H1 (cell line): ENCODE data around the gene MRPS6. TPM values are rescaled to one million over a fixed set of nuclear protein-coding genes. Genes with fewer than 3 reads are reported as not detected.

Source experiments
- CTCF ChIA-PET: fragments of 300-600 bp; sonication (Branson Sonifier 250); formaldehyde crosslinking; loops from one replicate; lab custom pipeline; 2021; ENCODE audit not compliant: partially characterized antibody; lab: Charles Lee
- POLR2A ChIA-PET: fragments of 300-600 bp; sonication (Branson Sonifier 250); formaldehyde crosslinking; loops from one replicate; lab custom pipeline; 2021; ENCODE audit warnings: inconsistent platforms; ENCODE audit not compliant: partially characterized antibody; lab: Charles Lee
- DNase-seq, 2 experiments: peaks; one replicate each; pipeline versions ENCODE4 v3.0.0 to v3.0.0-alpha.2; 2010 to 2022; ENCODE audit warnings: low spot score in 2 of 2, low read depth in 1 of 2, mixed read lengths in 1 of 2
- FAIRE-seq: peaks from 2 replicates; lab custom pipeline; 2011; peaks lifted over from hg19 to GRCh38; lab: Jason Lieb, UNC
- H2AFZ ChIP-seq: 2 replicates; pipeline ENCODE4 v1.8.1; 2012; ENCODE audit warnings: low read length, inconsistent platforms
- H2AK5ac ChIP-seq: 2 replicates; pipeline ENCODE4 v1.6.1; 2013; ENCODE audit warnings: low read depth, low read length
- H2BK120ac ChIP-seq: replicated peaks from 2 replicates; pipeline ENCODE3; 2013; ENCODE audit warnings: low read depth, low read length, inconsistent platforms
- H2BK12ac ChIP-seq: 2 replicates; pipeline ENCODE4 v1.6.1; 2013; ENCODE audit warnings: low read depth, low read length
- H2BK15ac ChIP-seq: 2 replicates; pipeline ENCODE4 v1.6.1; 2013; ENCODE audit warnings: low read length
- H2BK20ac ChIP-seq: 2 replicates; pipeline ENCODE4 v1.6.1; 2013; ENCODE audit warnings: low read length
- H2BK5ac ChIP-seq: 2 replicates; pipeline ENCODE4 v1.6.1; 2013; ENCODE audit warnings: low read depth, low read length
- H3K14ac ChIP-seq: 2 replicates; pipeline ENCODE4 v1.6.1; 2013; ENCODE audit warnings: inconsistent platforms; ENCODE audit not compliant: insufficient read length
- H3K18ac ChIP-seq: 2 replicates; pipeline ENCODE4 v1.6.1; 2013; ENCODE audit warnings: low read length; ENCODE audit errors: extremely low read depth
- H3K23ac ChIP-seq: 2 replicates; pipeline ENCODE4 v1.6.1; 2013; ENCODE audit warnings: inconsistent platforms; ENCODE audit not compliant: insufficient read length
- H3K23me2 ChIP-seq: 2 replicates; pipeline ENCODE4 v1.6.1; 2013; ENCODE audit warnings: low read depth, low read length
- H3K27ac ChIP-seq: 2 replicates; pipeline ENCODE4 v1.6.1; 2011; ENCODE audit warnings: low read depth, low read length, inconsistent platforms
- H3K27me3 ChIP-seq, 4 experiments: replicated peaks in 1 of 4; 1 replicate in 1 of 4; 2 replicates in 3 of 4; pipeline versions ENCODE4 v1.6.1 to v1.8.1; 2011 to 2013; ENCODE audit warnings: low read length in 3 of 4, mild to moderate bottlenecking in 3 of 4, inconsistent platforms in 2 of 4, mixed read lengths in 2 of 4, moderate library complexity in 1 of 4; ENCODE audit not compliant: control insufficient read depth in 3 of 4, insufficient read depth in 3 of 4; ENCODE audit errors: extremely low read depth in 1 of 4
- H3K36me3 ChIP-seq, 4 experiments: 2 replicates each; pipeline versions ENCODE4 v1.6.1 to v1.8.1; 2011 to 2013; ENCODE audit warnings: mild to moderate bottlenecking in 4 of 4, low read length in 3 of 4, moderate library complexity in 2 of 4, control low read depth in 1 of 4, inconsistent platforms in 1 of 4; ENCODE audit not compliant: insufficient read depth in 4 of 4, control insufficient read depth in 2 of 4
- H3K4ac ChIP-seq: replicated peaks from 2 replicates; pipeline ENCODE3; 2013; ENCODE audit warnings: low read length, low read depth, mixed read lengths, inconsistent platforms; ENCODE audit not compliant: insufficient read length
- H3K4me1 ChIP-seq, 4 experiments: replicated peaks in 1 of 4; 1 replicate in 1 of 4; 2 replicates in 3 of 4; pipeline versions ENCODE4 v1.6.1 to v1.8.1; 2011 to 2013; ENCODE audit warnings: low read length in 3 of 4, inconsistent platforms in 2 of 4, mixed read lengths in 1 of 4; ENCODE audit not compliant: insufficient read depth in 4 of 4, control insufficient read depth in 3 of 4
- H3K4me2 ChIP-seq, 2 experiments: 2 replicates each; pipeline versions ENCODE4 v1.6.1 to v1.8.1; 2011 to 2013; ENCODE audit warnings: low read depth in 2 of 2, low read length in 2 of 2, control low read depth in 1 of 2, inconsistent platforms in 1 of 2, mild to moderate bottlenecking in 1 of 2; ENCODE audit not compliant: insufficient read depth in 1 of 2
- H3K4me3 ChIP-seq, 4 experiments: fragments of 200-600, 300-600 bp in 1 of 4; sonication (generic), shearing (Covaris generic), sonication (Bioruptor Twin) in 1 of 4; 2 replicates each; pipeline versions ENCODE4 v1.5.1 to v1.8.1; 2011 to 2016; ENCODE audit warnings: low read length in 4 of 4, low read depth in 3 of 4, control low read depth in 2 of 4, inconsistent platforms in 2 of 4, mild to moderate bottlenecking in 2 of 4, mixed read lengths in 1 of 4, moderate library complexity in 1 of 4; ENCODE audit not compliant: insufficient read depth in 2 of 4; ENCODE audit errors: extremely low read depth in 1 of 4
- H3K56ac ChIP-seq: replicated peaks from 2 replicates; pipeline ENCODE3; 2013; ENCODE audit warnings: low read depth, mild to moderate bottlenecking, mixed read lengths, low read length, inconsistent platforms; ENCODE audit not compliant: insufficient read length
- H3K79me1 ChIP-seq: 2 replicates; pipeline ENCODE4 v1.6.1; 2013; ENCODE audit warnings: low read depth, low read length, control low read depth
- H3K79me2 ChIP-seq, 2 experiments: 2 replicates each; pipeline versions ENCODE4 v1.6.1 to v1.8.1; 2012 to 2013; ENCODE audit warnings: low read length in 2 of 2, mild to moderate bottlenecking in 2 of 2, inconsistent platforms in 1 of 2; ENCODE audit not compliant: insufficient read depth in 2 of 2, control insufficient read depth in 1 of 2
- H3K9ac ChIP-seq, 4 experiments: replicated peaks in 1 of 4; 1 replicate in 1 of 4; 2 replicates in 3 of 4; pipeline versions ENCODE4 v1.6.1 to v1.8.1; 2011 to 2013; ENCODE audit warnings: low read depth in 3 of 4, low read length in 3 of 4, control low read depth in 2 of 4, mild to moderate bottlenecking in 2 of 4, moderate library complexity in 2 of 4, inconsistent platforms in 1 of 4; ENCODE audit errors: extremely low read depth in 1 of 4
- H3K9me3 ChIP-seq, 2 experiments: 2 replicates each; pipeline versions ENCODE4 v1.6.1 to v1.8.1; 2012 to 2013; ENCODE audit warnings: mild to moderate bottlenecking in 2 of 2, moderate library complexity in 2 of 2, control low read depth in 1 of 2, inconsistent platforms in 1 of 2, low read depth in 1 of 2, low read length in 1 of 2, mixed read lengths in 1 of 2; ENCODE audit not compliant: insufficient read depth in 2 of 2
- H4K20me1 ChIP-seq, 2 experiments: replicated peaks in 1 of 2; 2 replicates each; pipeline versions ENCODE3 to v1.8.1; 2011 to 2013; ENCODE audit warnings: inconsistent platforms in 2 of 2, low read length in 2 of 2, mild to moderate bottlenecking in 1 of 2; ENCODE audit not compliant: insufficient read depth in 2 of 2, control insufficient read depth in 1 of 2
- H4K5ac ChIP-seq: 2 replicates; pipeline ENCODE4 v1.6.1; 2013; ENCODE audit warnings: low read length, low read depth, mixed read lengths, inconsistent platforms; ENCODE audit not compliant: insufficient read length
- H4K8ac ChIP-seq: 2 replicates; pipeline ENCODE4 v1.8.0; 2013; ENCODE audit warnings: mild to moderate bottlenecking, moderate library complexity, low read length, inconsistent platforms; ENCODE audit not compliant: insufficient read depth; ENCODE audit errors: extremely low read depth
- H4K91ac ChIP-seq: replicated peaks from 2 replicates; pipeline ENCODE3; 2013; ENCODE audit warnings: low read length, mixed read lengths, inconsistent platforms; ENCODE audit not compliant: insufficient read length
- EGR1 ChIP-seq: IDR thresholded peaks from 2 replicates; pipeline ENCODE4 v1.6.1; 2011; ENCODE audit warnings: low read depth, low read length, borderline replicate concordance
- KDM5A ChIP-seq: fragments of 200-600 bp; IDR thresholded peaks from 2 replicates; pipeline ENCODE4 v1.7.1; 2012; ENCODE audit warnings: mild to moderate bottlenecking, low read length, inconsistent platforms, mixed read lengths
- SIN3A ChIP-seq, 2 experiments: IDR thresholded peaks in 1 of 2; conservative IDR thresholded peaks in 1 of 2; 2 replicates each; pipeline ENCODE4 v1.6.1; 2011 to 2012; ENCODE audit warnings: low read length in 2 of 2, improper control_type of control experiment in 1 of 2, low read depth in 1 of 2, mild to moderate bottlenecking in 1 of 2
- SIX5 ChIP-seq: IDR thresholded peaks from 2 replicates; pipeline ENCODE4 v1.6.1; 2011; ENCODE audit warnings: mild to moderate bottlenecking, low read depth, low read length
- SP2 ChIP-seq: IDR thresholded peaks from 2 replicates; pipeline ENCODE4 v1.6.1; 2012; ENCODE audit warnings: mild to moderate bottlenecking, low read length, inconsistent platforms
- SUZ12 ChIP-seq: fragments of 200-600 bp; sonication (generic); IDR thresholded peaks from 2 replicates; pipeline ENCODE4 v1.6.1; 2012; ENCODE audit warnings: mild to moderate bottlenecking, inconsistent platforms, low read length, moderate library complexity, mixed read lengths
- TBP ChIP-seq: IDR thresholded peaks from 2 replicates; pipeline ENCODE4 v1.6.1; 2011; ENCODE audit warnings: low read depth, low read length, improper control_type of control experiment
- WGBS, 2 experiments: shearing (Covaris generic) in 1 of 2; methylation state at CpG; one replicate each; pipeline versions ENCODE4 v1.1.6 to v1.1.7; 2013 to 2015; ENCODE audit warnings: low lambda C conversion rate in 2 of 2, mixed read lengths in 2 of 2, inconsistent platforms in 1 of 2, low coverage in 1 of 2, missing lambda C conversion rate in 1 of 2; ENCODE audit not compliant: insufficient replicate concordance in 2 of 2, insufficient coverage in 1 of 2, insufficient read length in 1 of 2; ENCODE audit errors: extremely low coverage in 1 of 2, missing lambda C conversion rate in 1 of 2; 5-methylcytosine and 5-hydroxymethylcytosine counted together
- polyA plus RNA-seq, 7 experiments: library from polyadenylated mRNA; depleted of rRNA in 3 of 7; stranded (reverse) in 5 of 7; unstranded in 2 of 7; fragments of >200 nt in 5 of 7; fragments of 200-250 nt in 2 of 7; gene quantifications; 1 replicate in 5 of 7; 2 replicates in 1 of 7; 4 replicates in 1 of 7; pipeline versions ENCODE4 v1.2.1 to v1.2.3, GENCODE V29; 2011 to 2013; ENCODE audit warnings: missing spikeins in 2 of 7, mixed read lengths in 2 of 7
- total RNA-seq: library from RNA; stranded (reverse); fragmentation: NEBNext Ultra II Directional; extraction: Animal tissue kit (Norgen Biotek cat#: 25700); gene quantifications from 2 replicates; pipeline ENCODE4 v1.2.1, GENCODE V29; 2021

MRPS6 gene
- total and polyA plus RNA-seq, 2 of the 8 experiments (the other 6 are each of a cell fraction or from before 2014, with no cell fraction given): 62.7 to 156 TPM

GRCh38 chr21:34181431-34182039 lies 108.2 kb downstream of the MRPS6 start:
- ChIA-PET CTCF (interaction anchor here (1.2 kb wide), 1 partner anchor 17 kb away, joined by 3 read pairs; no protein-coding TSS in a partner anchor), POLR2A (no interaction called here)
- Histone ChIP-seq H3K9me3 (no peaks in the 10 kb centered on the region), H3K4me2 (peak overlapping the region in 1 of 2 experiments; percentile 67; a peak in 1 of 4 replicates), H2AFZ (no peak overlapping the region), H2BK5ac (no peak overlapping the region), H3K23ac (no peak overlapping the region), H2AK5ac (no peak overlapping the region), H4K20me1 (no peaks in the 10 kb centered on the region), H3K4me1 (peaks cover 4 to 22% (median 15%) of the 10 kb centered on the region in 4 experiments; a peak in 6 of 7 replicates), H2BK12ac (no peak overlapping the region), H4K8ac (no peak overlapping the region; the same call in 1 of the 2 replicates), H4K5ac (no peak overlapping the region), H3K4me3 (no peak overlapping the region), H3K79me1 (no peaks in the 10 kb centered on the region), H2BK15ac (no peak overlapping the region), H3K56ac (no peak overlapping the region), H3K14ac (no peak overlapping the region), H4K91ac (no peak overlapping the region), H3K4ac (no peak overlapping the region), H2BK120ac (no peak overlapping the region), H3K23me2 (0 out of 2 replicates have a peak, but pooled peaks cover 2% of the 10 kb centered on the region), H3K79me2 (no peaks in the 10 kb centered on the region), H3K9ac (no peak overlapping the region), H3K27me3 (peaks cover 1 to 18% (median 7%) of the 10 kb centered on the region in 4 experiments; a peak in 5 of 7 replicates), H3K27ac (no peak overlapping the region), H3K18ac (no peak overlapping the region), H2BK20ac (no peak overlapping the region), H3K36me3 (no peaks in the 10 kb centered on the region)
- DNase-seq (no peak), FAIRE-seq (no peak)
- WGBS, 2 experiments: 87% methylated on average over 8 of the region's 8 CpGs; no CpG with 5 or more reads in 1 of the 2 experiments
- TF ChIP-seq SP2 (no peak), SUZ12 (no peak), KDM5A (no peak), SIN3A (conservative IDR thresholded peaks at IDR 0.05 in 1 of 2, IDR thresholded peaks at IDR 0.05 in 1 of 2; ENCODE audit: low read depth in 1 of 2, low read length in 2 of 2) (no peak), EGR1 (no peak), TBP (no peak), SIX5 (no peak)
